SU-DHL-6 (cell line): ENCODE measurements around the gene KDM1A.

Source experiments
- CTCF ChIP-seq: fragments of 200-600 bp; sonication (generic); IDR thresholded peaks from one replicate; pipeline ENCODE4 v1.5.1; 2017; ENCODE audit warnings: antibody characterized with exemption, mild to moderate bottlenecking, low read length, moderate library complexity; ENCODE audit not compliant: insufficient read depth, poor library complexity, severe bottlenecking
- EZH2phosphoT487 ChIP-seq: fragments of 200-600 bp; sonication (generic), shearing (Covaris generic); conservative IDR thresholded peaks from 2 replicates; pipeline ENCODE4 v1.6.1; 2018; ENCODE audit warnings: mild to moderate bottlenecking, antibody characterized with exemption, low read length, moderate library complexity, mixed read lengths

- TF ChIP-seq CTCF: no peak
- TF ChIP-seq EZH2phosphoT487: no peak
Measured at GRCh38 chr1:23126801-23127200, 107.5 kb downstream of the KDM1A start.
